GM18526 (cell line): ENCODE data around the gene GJB2.

Experiments used
- POLR2A ChIP-seq: IDR thresholded peaks from 3 replicates; pipeline ENCODE4 v1.6.1; 2011; ENCODE audit not compliant: insufficient read length; ENCODE audit errors: extremely low read depth

GJB2 gene

DNA sequence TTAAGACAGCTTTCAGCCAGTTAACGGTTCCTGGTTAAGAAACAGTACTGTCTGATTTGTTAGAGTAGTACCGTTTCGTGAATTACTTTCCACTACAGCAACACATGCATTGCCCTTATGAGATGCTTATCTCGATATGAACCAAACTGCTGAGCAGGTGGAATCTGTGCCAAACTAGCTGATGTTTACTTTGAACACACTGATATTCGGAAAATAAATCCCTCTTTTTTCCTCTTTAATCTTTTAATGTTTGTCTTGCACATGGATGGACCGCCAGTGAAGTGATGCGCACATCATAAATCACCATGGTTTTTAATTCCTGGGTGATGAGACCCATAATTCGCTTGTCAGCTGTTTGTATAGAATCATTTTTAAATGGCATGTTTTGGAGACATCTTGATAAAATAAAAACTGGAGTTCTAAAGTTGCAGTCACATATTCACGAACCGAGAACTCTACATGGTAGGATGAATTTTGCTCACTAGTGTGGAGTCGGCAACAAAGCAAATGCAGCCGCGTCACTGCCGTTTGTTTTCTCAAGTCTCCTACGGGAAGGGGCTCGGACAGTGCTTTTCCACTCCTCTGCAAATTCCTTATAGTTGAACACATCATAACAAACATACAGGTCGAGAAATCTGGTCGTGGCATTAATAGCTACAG, 33.0 kb downstream of the GJB2 start:
- TF ChIP-seq POLR2A = no peak

DNA sequence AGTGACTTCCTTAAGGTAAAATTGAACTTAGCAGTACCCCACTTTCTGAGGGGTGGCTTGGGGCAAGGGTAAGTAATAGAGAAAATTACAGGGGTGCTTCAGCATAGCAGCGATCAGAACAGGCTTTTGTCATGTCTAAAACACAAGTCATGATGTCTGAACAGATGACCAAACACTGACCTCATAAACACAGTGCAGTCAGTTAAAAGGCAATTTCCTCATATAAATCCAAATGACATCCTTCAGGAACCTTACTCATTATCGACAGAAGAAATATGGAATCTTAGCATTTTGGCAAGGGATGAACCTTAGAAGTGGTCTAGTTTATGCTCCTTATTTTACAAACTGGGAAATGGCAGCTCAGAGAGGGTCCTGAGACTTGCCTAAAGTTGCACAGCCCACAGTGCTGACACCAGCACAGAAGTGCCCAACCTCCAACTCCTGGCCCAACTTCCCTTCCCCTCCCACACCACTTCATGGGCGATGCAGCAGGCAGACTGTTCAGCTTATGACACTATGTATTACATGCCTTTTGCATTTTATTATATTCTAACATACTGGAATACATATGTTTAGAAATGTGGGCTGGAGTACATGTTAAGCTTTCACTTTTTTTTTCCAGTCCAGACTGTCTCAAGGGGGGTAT, 35.5 kb downstream of the GJB2 start:
- TF ChIP-seq POLR2A = no peak

DNA sequence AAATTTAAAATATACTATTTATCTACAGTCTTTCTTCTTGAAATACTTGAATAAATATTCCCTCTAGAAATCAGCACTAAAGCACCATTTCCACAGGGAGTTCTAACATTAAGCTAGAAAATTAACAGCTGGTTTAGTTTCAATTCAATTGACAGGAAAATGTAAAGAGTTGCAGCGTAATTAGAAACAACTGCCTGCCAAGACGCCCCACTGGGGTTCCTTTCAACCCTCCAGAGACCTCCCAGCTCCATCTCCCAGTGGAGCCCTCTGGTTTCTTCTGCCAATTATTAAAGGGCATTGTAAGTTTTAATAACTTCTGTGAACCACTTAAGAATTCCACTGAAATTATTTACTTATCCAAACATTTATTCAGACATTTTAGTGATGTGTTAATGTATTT, 36.0 kb downstream of the GJB2 start:
- no peak for TF ChIP-seq POLR2A

DNA sequence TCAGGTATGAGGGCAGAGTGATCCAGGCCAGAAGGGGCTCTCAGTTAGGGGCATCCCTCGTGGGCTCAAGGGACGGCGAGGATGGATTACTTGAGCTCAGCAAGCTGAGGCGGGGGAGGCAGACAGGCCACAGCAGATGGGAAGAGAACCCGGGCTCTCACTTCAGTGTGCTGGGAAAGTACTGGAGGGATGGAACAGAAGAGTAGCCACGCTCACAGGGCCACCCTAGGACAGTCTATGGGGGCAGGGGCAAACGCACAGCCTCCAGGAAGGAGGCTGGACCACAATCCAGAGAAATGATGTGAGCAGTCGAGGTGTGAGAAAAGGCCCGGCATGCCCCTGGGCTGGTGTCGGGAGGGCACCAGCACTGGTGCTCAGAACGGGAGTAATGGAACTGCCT, 41.1 kb downstream of the GJB2 start:
- TF ChIP-seq POLR2A = no peak

DNA sequence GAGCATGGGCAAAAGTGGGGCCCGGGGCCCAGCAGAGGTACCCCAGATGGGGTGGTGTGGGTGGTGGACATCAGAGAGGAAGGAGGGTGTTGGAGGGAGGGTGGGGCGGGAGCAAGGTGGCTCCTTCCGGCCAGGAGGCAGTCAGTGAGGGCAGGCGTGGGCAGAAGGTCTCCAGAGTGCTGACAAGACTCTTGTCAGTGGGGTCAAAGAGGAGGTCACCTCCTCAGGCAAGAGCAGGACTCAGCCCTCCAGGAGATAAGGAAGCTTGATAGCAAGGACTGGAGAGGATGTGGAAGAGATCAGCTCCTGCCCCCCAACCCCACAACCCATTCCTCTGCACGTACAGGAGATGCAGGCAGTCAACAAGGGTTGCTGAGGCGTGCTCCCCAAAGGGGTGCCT, 41.7 kb downstream of the GJB2 start:
- no peak for TF ChIP-seq POLR2A

DNA sequence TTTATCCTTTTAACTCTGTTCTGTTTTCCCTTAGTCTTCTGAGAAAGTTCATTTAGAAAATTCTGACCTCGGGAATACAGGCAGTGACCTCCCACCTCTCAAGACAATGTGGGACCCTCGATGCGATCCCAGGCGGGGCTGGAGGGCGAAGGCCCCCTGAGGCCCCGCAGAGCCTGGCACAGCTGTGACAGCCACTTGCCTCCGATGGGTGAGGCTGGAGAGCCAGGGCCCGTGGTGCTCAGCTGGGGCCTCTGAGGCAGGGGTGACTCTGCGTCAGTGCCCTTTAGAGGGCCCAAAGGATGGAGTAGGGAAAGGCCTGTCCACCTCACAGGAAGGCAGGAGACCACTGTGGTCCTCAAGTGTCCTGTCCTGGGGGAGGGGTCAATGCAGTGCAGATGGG, 42.2 kb downstream of the GJB2 start:
- TF ChIP-seq POLR2A = no peak

DNA sequence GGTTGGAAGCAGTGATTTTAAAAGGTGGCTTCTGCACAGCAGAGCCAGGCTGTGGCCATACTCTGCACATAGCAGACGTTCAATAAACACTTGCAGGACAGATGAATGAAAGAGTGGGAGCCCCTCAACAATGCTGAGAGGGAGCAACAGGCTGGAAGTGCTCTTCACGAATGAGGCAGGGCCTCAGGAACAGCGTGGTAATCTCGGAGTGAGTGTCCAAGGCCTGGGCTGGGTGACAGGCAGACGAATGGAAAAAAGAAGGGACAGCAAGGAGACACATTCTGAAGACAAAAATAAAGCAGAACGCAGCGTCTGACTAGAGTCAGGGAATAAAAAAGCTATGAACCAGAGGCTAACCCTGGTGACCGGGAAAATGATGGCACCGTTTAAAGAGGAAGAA, 43.0 kb downstream of the GJB2 start:
- TF ChIP-seq POLR2A = no peak

DNA sequence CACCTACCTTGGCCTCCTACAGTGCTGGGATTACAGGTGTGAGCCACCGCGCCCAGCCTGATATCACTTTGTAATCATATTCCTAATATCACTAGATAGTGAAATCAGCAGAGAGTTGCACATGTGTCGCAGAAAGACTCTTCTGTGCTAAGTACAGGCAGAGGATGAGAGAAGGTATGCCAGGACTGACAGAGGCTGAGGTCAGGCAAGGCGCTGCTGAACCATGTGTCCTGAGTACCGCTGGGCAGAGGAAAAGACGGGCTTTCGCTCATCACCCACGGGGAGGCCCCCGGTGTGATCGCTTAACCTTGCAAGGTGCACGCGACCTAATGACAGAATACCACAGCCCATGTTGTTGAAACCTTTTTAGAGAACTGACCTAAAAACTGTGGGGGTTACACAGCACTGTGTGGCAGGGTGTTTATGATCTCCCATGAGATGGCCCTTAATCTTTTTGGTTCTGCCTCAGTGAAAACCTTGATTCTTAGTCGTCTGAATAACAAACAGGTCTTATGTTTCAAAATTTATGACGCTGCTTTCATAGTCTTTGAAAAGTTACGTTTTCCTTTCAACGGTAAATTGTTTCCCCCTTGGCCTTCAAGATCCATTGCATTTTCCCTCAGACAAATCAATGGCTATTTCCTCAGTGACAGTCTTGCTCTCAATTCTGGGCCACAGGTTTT, 44.1 kb downstream of the GJB2 start:
- no peak for TF ChIP-seq POLR2A

DNA sequence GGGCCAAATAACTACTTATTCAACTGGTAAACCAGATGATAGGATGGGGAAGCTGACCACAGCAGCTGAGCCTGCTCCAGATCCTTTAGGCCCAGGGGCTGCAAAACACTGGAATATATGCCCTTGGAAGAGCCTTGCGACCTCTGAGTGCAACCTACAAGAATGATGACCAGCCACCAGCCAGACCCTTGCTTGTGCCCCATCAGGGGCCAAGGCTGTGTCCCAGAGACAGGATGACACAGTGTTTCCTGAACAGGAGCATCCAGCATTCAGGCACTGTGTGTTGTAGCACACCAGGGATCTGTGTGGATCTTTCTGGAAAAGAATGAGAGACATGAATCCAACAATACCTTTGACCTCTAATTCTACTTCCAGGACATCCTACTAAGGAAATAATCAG, 46.4 kb downstream of the GJB2 start:
- no peak for TF ChIP-seq POLR2A

DNA sequence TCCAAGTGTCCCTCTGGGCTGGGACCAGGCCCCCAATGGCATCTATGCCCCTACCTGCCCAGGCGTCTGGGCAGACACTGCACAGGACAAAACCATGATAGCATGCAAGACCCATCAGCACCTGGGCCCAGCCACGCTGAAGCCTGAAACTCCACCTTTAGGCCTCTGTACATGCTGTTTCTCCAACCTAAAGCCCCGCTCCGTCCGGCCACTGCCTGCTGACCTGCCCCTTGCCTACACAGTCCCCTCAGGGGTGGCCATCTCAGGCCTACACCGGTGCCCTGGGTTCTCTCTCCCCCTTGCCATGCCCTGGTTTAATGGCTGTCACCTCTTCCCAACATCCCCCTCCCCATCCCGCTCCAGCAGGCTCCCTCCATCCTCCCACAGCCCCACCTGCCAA, 47.2 kb downstream of the GJB2 start:
- no peak for TF ChIP-seq POLR2A

DNA sequence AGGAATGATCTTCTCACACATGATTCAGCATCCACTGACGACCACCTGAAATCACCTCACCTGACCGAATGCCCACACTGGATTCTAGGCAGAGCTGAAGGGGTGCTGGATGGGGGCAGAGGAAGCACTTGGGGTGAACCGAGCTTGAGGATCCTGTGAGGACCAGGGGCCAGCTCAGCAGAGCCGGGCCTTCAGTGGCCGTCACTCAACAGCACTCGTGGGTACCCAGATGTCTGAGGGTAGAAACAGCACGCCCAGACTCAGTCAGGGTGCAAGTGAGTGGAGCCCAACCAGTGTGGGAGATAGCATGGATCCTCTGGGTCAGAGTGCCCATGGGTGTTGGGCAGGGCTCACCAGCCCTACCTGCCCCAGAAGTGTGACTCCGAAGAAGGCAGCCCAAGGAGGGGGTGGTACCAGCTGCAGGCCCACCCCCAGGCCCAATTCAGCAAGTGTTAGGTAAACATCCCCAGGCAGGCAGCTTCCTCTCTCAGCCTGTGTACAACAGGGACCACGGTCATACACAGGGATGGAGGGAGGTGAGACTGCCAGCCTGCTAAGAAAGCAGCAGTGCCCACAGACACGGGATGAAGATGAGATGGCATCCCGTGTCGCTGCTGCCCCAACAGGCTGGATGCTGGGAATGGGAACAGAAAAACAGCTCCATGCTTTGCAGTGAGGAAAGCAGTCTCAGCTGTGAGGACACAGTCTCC, 48.4 kb downstream of the GJB2 start:
- no peak for TF ChIP-seq POLR2A

DNA sequence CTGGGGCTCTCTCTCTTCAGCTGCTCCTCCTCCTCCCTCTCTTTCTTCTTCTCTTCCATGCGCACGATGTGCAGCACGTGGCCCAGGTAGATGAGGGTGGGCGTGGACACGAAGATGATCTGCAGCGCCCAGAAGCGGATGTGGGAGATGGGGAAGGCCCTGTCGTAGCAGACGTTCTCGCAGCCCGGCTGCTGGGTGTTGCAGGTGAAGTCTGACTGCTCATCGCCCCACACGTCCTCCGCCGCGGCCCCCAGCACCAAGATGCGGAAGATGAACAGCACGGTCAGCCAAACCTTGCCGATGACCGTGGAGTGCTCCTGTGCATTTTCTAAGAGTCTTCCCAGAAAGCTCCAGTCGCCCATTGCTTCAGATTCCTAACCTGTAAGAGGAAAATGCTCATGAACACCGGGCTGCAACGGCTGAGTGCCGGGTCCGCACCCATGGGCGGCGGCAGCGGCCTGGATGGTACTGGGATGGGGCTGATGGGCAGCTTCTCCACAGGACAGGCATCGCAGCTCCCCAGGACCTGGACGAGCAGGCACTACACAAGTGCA, 49.7 kb downstream of the GJB2 start:
- no peak for TF ChIP-seq POLR2A

DNA sequence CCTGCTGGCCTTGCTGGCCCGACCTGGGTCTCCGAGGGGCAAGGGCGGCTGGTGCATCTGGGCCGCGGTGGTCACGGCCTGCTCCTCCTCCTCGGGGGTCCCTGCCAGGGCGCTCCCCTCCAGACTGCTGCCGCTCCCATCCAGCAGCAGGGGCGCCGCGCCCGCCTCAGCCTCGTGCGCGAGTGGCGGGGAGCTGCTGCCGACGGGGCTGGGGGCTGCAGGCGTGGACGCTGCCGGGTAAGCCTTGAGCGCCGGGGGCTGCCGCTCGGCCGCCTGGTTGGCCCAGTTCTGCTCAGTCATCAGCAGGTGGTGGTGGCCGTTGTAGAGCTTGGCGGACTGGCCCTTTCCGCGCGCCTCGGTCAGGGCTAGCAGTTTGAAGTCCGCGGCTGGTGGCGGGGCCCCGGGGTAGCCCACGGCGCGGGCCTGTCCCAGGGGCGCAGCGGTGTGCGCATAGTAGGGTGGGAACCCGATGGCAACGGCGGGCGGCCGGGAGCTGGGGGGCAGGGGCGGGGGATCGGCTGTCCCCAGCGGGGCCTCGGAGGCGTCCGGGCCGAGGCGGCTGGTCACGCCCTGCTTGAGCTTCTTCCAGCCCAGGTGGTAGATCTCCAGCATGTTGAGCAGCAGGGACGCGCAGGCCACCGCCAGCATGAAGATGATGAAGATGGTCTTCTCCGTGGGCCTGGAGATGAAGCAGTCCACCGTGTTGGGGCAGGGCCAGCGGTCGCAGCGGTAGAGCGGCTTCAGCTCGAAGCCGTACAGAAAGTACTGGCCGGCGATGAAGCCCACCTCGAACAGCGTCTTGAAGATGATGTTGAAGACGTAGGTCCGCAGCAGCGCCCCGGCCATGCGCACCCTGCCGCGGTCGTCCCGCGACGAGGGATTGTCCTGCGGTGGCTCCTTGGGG, 50.5 kb downstream of the GJB2 start:
- no peak for TF ChIP-seq POLR2A

DNA sequence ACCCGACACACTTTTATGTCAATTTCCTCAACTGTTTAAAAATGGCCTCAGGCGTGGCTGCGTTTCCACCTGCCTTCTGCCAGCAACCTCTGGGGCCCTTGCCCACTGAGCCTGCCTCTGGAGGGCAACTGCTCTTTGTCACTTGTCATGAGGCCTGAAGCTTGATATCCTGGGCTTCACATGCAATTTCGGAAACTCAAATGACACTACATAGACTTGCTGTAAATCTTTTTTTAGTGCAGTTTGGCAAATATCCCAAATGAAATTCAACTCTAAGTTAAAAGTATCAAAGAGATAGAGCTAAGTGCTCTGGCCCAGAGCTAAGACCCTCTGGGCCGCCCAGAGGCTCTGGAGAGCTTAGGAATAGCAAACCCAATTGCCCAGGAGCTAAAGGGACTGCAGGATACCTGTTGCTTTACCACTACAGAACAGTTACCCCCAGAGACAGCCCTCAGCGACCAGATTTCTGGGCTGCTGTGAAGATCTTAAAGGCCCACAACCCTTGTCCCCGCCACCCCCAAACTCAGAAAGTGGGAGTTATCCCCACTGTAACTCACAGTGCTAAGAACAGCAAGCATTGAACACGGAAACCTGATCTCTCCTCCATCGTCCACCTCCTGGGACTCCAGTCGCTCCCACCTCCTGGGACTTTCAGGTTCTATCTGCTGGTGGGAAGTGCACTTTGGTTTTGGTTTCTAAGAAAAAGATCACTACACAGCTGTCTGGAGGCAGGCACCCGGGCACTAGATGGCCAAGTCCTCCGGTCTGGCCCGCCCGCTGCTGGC, 51.3 kb downstream of the GJB2 start:
- TF ChIP-seq POLR2A = no peak
